ENCODE results near the gene CST1.

The CST1 gene

DNA sequence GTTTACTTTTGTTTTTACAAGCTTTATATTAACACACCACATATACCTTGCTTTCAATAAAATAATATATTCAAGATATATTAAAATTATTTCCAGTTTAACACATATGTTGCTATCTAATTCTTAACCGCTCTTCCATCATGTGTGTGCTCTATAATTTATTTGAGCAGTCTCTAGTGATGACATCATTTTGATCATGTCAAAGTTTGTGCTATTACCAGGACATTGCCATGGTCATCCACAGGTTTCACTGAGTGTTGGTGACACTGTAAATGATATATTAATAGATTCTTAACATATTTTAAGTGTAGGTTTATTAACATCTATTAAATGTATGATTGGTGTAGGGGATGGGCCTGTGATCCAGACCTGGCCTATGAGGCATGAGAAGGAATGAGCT, 44.8 kb downstream of the CST1 start:
- TF ChIP-seq, protein P1, sequence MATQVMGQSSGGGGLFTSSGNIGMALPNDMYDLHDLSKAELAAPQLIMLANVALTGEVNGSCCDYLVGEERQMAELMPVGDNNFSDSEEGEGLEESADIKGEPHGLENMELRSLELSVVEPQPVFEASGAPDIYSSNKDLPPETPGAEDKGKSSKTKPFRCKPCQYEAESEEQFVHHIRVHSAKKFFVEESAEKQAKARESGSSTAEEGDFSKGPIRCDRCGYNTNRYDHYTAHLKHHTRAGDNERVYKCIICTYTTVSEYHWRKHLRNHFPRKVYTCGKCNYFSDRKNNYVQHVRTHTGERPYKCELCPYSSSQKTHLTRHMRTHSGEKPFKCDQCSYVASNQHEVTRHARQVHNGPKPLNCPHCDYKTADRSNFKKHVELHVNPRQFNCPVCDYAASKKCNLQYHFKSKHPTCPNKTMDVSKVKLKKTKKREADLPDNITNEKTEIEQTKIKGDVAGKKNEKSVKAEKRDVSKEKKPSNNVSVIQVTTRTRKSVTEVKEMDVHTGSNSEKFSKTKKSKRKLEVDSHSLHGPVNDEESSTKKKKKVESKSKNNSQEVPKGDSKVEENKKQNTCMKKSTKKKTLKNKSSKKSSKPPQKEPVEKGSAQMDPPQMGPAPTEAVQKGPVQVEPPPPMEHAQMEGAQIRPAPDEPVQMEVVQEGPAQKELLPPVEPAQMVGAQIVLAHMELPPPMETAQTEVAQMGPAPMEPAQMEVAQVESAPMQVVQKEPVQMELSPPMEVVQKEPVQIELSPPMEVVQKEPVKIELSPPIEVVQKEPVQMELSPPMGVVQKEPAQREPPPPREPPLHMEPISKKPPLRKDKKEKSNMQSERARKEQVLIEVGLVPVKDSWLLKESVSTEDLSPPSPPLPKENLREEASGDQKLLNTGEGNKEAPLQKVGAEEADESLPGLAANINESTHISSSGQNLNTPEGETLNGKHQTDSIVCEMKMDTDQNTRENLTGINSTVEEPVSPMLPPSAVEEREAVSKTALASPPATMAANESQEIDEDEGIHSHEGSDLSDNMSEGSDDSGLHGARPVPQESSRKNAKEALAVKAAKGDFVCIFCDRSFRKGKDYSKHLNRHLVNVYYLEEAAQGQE (IDR thresholded peaks at IDR 0.05; ENCODE audit: insufficient read depth in 1 of 2, low read depth in 2 of 2, low read length in 2 of 2): no peak
- no peak for TF ChIP-seq SIN3A (IDR thresholded peaks at IDR 0.05; ENCODE audit: borderline replicate concordance, insufficient read depth, low read length)
- no peak for TF ChIP-seq FOXP2 (optimal IDR thresholded peaks at IDR 0.05; ENCODE audit: borderline replicate concordance, extremely low read depth, extremely low read length, insufficient read depth)
- TF ChIP-seq POLR2AphosphoS5 (IDR thresholded peaks at IDR 0.05; ENCODE audit: low read depth, low read length): no peak

DNA sequence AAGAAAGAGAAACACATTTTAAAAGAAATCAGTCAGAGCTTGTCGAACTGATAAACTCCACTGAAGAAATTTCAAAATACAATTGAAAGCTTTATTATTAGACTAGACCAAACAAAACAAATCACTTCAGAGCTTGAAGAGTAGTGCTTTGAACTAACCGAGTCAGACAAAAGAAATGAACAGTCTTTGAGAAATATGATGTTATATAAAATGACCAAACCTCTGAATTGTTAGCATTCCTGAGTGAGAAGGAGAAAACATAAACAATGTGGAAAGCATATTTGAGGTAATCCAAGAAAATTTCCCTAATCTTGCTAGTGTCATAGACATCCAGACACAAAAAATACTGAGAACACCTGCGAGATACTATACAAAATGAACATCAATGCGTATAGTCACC, 48.7 kb downstream of the CST1 start:
- no peak for TF ChIP-seq TAF1 (IDR thresholded peaks at IDR 0.05; ENCODE audit: borderline replicate concordance, insufficient read depth, low read length)
- TF ChIP-seq, protein P1 (IDR thresholded peaks at IDR 0.05; ENCODE audit: insufficient read depth in 1 of 2, low read depth in 2 of 2, low read length in 2 of 2): no peak
- no peak for TF ChIP-seq POLR2AphosphoS5 (IDR thresholded peaks at IDR 0.05; ENCODE audit: low read depth, low read length)
- no peak for TF ChIP-seq FOXP2 (optimal IDR thresholded peaks at IDR 0.05; ENCODE audit: borderline replicate concordance, extremely low read depth, extremely low read length, insufficient read depth)
- no peak for TF ChIP-seq SIN3A (IDR thresholded peaks at IDR 0.05; ENCODE audit: borderline replicate concordance, insufficient read depth, low read length)

GRCh38 chr20:23700931-23701330, 49.8 kb downstream of the CST1 start:
- no peak for TF ChIP-seq SIN3A (IDR thresholded peaks at IDR 0.05; ENCODE audit: borderline replicate concordance, insufficient read depth, low read length)
- TF ChIP-seq, protein P1 (IDR thresholded peaks at IDR 0.05; ENCODE audit: insufficient read depth in 1 of 2, low read depth in 2 of 2, low read length in 2 of 2): no peak
- TF ChIP-seq POLR2AphosphoS5 (IDR thresholded peaks at IDR 0.05; ENCODE audit: low read depth, low read length): no peak
- TF ChIP-seq TAF1 (IDR thresholded peaks at IDR 0.05; ENCODE audit: borderline replicate concordance, insufficient read depth, low read length): no peak
- no peak for TF ChIP-seq FOXP2 (optimal IDR thresholded peaks at IDR 0.05; ENCODE audit: borderline replicate concordance, extremely low read depth, extremely low read length, insufficient read depth)

DNA sequence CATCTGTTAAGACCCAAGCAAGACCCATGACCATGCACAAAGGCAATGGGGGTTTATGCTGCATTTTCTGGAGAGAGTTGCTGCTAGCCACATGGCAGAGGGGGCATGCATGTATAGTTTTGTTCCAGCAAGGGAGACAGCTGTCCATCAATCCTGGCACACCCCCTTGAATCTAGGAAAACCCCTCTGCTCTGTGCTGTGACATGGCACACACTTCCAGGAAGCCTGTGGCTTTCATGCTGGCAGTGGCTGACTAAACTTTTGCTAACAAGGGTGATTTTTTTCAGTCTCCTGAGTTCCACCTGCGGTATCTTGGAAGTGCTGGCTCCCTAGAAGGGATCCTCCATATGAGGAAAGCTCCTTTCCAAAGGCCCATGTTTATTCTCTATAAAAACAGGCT, 52.8 kb downstream of the CST1 start:
- TF ChIP-seq FOXP2 (optimal IDR thresholded peaks at IDR 0.05; ENCODE audit: borderline replicate concordance, extremely low read depth, extremely low read length, insufficient read depth) (no peak), SIN3A (IDR thresholded peaks at IDR 0.05; ENCODE audit: borderline replicate concordance, insufficient read depth, low read length) (no peak), POLR2AphosphoS5 (IDR thresholded peaks at IDR 0.05; ENCODE audit: low read depth, low read length) (no peak), TAF1 (IDR thresholded peaks at IDR 0.05; ENCODE audit: borderline replicate concordance, insufficient read depth, low read length) (no peak)
- TF ChIP-seq, protein P1 (IDR thresholded peaks at IDR 0.05; ENCODE audit: insufficient read depth in 1 of 2, low read depth in 2 of 2, low read length in 2 of 2): no peak

Measured in PFSK-1 (cell line).